Kasumi-1 (cell line): ENCODE results near the gene SSC5D.
"Not testable (repeated sequence)": the region's sequence is repeated elsewhere in the genome, so short reads cannot be mapped to it uniquely, and the experiment has no call there.

ENCODE experiments used
- DNase-seq, 2 experiments: peaks; one replicate each; lab custom pipeline; 2025; lab: John Stamatoyannopoulos, UW

Gene SSC5D

DNA sequence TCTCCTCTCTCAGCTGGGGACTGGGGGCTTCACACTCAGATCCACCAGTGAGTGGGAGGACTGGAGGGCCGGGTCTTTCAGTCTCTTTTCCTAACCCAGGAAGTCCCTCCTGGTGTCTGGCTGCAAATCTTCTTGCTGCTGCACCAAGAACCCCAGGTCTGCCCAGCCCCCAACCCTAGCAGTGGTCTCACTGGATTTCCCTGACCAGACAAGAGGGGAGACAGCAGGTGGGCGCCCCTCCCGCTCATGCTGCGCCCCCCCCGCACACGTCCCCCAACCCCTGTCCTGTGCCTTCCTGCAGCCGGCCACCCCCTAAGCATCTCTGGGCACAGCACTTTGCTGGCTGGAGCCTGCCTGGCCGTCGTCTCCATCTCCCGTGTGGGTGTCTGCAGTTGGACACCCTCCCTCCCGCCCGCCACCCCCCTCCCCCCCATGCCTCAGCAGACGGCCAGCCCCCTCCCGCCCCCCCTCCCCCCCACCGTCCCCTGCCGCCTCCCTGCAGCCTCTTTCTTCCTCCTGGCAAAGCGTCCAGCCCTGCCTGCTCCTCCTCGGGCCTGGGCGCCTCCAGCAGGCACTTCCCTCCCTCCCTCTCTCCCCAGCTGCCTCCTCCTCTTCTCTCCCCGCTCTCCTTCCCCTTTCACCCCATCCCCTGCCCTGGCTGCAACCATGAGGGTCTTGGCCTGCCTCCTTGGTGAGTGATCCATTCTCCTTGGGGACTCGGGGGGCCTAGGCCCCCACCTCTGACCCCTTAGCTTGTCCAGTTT is at the start of gene SSC5D:
Gene SSC5D (plus strand): TSS at position 513 of the 764 bp plus-strand sequence. CDS start 154 bp downstream, at position 667.
- peak; percentile 36 to 45 for DNase-seq

DNA sequence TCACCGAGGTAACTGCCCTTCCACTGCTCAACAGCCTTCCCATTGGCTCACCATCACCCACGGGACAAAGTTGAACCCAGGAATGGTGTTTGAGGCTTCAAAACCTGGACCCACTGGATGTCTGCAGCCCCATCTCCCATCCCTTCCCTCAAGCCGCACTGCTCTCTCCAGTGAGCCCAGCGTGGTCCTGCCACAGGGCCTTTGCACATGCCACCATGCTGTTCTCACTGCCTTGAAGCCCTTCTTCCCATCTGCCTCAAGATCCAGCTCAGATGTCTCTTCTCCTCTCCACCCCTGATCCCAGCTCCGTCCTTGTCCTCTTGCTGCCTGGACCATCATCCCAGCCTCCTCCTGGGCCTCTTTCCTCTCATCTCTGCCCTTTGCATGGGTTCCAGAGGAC is 49.2 kb upstream of the SSC5D start:
- no peak for DNase-seq

DNA sequence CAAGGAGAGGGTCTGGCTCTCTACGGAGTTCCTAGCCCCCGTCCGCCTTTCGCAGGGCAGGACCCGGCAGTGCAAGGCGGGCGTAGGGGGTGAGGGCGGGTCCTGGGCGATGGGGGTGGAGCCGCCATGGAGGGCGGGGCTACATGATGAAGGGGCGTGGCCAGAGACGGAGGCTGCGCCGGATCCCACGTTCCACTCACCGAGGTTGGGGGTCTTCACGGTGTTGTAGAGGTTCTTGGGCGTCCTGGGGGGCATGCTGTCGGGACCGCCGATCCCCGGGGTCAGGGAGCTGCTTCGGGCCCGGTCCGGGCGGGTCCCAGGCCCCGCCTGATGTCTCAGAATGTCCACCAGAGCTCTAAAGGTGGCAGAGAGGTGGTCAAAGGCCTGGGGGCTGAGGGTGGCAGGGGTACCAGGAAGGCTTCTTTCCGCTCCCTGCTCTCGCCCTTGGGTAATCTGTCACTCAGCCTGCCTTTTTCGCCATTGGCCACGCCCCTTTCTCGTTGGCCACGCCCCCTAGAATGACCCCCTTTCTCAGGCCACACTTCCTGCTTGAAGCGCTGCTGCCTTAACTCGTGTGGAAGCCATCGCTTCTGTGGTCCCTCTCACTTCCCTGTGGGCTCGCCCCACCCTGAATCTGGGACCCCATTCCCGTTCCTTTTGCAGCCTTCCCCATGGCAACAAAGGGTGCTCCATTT is 47.7 kb upstream of the SSC5D start:
- DNase-seq, result no peak

DNA sequence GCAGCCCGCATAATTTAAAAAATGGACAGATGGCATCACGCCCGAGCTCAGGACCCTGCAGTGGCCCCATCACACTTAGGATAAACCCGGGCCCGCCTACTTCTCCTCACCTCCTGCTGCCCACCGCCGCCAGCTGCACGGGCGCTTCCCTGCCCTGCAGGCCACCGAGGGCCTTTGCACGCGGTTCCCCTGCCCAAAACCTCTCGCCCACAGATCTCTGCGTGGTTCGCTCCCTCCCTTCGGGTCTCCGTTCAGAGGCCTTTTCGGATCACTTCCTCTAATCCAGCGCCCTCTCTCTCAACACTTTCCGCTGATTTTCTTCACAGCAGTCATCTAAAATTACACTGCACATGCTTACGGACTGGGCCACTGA is 46.9 kb upstream of the SSC5D start:
- peak; percentile 6 to 21 for DNase-seq

DNA sequence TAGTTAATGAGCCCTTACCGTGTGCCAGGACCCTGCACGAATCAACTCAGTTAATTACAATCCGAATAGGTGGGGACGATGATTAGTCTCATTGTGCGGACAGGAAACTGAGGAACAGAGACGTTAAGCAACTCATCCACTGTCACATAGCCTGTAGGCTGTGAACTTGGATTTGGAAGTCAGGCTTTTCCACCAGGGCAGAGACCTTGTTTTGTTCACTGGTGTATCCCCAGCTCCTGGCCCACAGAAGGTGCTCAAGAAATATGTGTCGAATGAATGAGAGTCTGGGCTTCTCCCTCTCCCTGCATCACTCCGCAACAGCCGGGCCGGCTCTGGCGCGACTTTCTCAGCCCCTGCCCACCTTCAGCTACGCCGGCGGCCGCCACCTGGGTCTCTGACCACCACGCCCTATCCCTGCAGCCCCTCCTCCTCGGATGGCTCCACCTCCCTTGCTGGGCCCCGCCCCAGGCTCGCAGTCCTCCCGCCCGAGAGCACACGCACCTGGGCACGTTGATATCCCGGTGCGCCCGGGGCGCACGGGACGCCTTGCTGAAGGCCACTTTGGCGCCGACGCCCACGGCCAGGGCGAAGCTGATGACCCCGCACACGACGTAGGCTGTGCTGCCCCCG is 46.4 kb upstream of the SSC5D start:
- DNase-seq, result no peak

DNA sequence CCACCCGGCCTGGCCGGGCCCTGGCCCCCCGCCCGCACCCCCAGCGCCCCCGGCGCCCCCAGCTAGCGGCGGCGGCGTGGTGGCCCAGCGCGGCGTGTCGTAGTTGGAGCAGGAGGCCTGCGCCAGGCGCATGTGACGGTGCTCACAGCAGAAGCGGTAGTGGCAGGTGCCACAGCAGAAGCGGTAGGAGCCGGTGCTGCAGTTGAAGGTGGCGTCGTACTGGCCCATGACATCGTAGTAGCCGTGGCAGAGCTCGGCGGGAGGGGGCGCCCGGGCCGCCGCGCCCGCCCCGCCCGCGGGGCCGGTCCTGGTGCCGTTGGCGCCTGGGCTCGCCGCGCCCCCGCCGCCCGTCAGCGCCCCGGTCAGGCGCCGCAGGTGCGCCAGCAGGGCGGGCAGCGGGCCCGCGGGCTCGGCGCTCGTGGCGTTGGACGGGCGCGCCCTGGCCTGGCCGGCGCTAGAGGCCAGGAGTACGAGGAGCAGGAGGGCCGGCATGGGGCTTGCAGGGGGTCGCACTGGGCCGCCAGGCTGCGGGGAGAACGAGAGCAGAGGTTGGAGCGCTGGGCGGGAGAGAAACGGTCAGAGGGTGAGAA is 45.8 kb upstream of the SSC5D start:
- no peak for DNase-seq

DNA sequence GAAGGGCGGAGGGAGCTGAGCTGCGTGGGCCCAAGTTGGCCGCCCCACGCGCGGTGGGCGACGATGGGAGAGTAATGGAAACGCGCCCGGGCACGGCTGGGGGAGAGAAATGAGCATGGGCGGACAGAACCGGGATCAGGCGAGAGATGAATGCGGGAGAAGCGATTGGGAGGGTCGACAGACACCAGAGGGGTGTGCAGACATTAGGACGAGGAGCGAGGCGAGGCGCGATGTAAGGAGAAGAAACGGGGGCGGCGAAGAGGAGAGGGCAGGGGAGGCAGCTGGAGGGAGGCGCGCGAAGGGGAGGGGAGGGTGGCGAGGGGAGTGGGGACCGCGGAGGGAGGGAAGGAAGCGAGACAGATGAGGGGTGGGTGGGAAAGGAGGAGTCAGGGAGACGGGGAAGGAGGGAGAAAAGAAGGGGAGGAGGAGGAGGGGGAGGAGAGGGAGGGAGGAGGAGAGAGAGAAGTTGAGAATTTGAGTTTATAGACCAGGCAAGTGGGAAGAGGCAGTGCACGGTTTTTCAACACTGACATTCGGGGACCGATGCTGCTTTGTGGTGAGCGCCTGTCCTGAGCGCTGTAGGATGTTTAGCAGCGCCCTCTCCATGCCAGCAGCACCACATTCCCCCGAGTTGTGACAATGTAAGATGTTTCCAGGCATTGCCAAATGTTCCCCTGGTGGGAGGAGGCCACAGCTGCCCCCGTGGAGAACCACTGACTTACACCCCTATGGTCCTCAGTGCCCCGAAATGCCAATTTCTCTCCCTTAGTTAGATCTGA is 45.0 kb upstream of the SSC5D start, which contains the start of gene SHISA7:
Gene SHISA7 (minus strand): TSS at position 256 of the 779 bp plus-strand sequence. CDS start 437 bp downstream, outside the sequence.
- DNase-seq, result peak; percentile 12 to 41

DNA sequence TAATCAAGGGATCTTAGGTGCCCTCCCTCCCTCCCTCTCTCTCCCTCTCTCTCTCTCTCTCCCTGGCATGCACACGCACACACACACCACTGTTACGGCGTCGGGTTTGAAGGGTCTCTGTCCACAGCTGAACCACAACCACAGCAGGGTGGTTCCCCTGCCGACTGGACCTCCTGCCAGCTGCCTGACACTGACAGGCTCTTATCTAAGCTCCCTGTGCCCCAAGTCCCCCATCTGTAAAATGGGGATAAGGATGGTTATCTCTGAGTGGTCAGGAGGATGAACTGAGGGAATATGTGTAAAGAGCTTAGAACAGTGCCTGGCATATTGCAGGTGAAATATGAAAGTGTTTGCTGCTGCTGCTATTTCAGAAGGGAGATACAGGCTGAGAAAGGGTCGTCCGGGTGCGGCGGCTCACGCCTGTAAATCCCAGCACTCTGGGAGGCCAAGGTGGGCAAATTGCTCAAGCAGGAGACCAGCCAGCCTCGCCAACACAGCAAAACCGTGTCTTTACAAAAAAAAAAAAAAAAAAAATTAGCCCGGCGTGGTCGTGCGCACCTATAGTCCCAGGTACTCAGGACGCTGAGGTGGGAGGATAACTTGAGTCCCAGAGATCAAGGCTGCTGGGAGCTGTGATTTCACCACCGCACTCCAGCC is 44.3 kb upstream of the SSC5D start:
- DNase-seq, result no peak

DNA sequence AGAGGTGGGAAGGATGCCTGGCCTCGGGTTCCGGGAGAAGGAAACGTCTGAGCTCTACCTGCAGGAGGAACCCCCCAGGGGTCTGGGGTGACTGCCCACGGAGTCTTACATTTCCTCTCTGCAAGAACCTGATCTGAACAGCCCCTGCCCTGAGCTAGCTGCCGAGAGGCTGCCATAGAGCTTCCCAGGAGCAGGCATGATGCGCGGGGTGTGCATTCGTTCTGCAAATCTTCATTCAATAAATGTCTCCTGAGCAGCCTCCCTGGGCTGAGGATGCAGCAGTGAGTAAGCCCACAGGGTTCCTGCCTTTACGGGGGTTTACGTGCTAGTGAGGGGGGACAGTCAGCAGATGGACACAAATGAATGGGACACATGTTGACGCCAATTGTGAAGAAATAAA is 43.6 kb upstream of the SSC5D start:
- DNase-seq, result no peak

DNA sequence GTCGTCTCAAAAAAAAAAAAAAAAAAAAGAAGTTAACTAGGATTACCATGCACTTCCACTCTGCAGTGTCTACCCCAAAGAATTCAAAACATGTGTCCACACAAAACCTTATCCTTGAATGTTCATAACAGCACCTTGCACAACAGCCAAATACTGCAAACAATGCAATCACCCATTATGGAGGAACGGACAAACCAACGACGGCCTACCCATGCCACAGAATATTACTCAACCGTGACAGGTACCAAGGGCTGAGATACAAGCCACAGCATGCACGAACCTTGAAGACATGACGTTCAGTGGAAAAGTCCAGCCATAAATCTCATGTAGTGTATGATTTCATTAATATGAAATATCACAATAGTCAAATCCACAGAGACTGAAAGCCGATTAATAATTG is 42.2 kb upstream of the SSC5D start:
- DNase-seq, result no peak

DNA sequence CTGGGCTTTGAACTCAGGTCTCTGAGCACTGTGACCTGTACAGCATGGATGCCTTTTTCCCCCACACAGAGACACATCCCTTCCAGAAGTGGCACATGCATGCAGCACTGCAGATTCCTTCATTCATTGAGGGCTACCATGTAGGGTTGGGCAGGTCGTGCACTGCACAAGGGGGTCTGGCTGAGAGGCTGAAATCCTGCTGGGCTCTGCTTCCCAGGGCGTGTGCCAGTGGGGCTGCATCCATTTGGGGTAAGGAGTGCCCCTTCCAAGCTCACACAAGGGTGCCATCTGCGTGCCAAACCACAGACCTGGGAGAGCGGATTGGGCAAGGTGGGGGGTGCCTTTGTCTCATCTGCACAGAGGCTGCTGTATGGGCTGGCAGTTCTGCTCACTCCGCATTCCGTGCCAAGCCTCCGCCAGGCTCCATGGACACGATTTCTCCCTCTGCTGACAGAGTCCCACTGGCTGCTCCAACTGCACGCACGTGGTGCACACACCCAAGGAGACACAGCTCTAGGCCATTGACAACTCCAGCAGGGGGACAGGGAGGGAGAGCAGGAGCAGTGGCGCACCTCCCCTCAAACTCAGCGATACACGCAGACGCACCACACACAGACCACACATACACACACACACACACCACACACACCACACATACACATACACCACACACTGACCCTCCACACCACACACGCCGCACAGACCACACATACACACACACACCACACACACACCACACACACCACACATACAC is 40.6 kb upstream of the SSC5D start:
- DNase-seq, result peak in 1 of 2 experiments; percentile 19

DNA sequence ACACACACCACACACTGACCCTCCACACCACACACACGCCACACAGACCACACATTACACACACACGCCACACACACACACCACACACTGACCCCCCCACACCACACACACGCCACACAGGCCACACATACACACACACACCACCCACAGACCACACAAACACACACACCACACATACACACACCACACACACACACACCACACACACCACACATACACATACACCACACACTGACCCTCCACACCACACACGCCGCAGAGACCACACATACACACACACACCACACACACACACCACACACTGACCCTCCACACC is 40.1 kb upstream of the SSC5D start:
- DNase-seq, result not testable (repeated sequence)

DNA sequence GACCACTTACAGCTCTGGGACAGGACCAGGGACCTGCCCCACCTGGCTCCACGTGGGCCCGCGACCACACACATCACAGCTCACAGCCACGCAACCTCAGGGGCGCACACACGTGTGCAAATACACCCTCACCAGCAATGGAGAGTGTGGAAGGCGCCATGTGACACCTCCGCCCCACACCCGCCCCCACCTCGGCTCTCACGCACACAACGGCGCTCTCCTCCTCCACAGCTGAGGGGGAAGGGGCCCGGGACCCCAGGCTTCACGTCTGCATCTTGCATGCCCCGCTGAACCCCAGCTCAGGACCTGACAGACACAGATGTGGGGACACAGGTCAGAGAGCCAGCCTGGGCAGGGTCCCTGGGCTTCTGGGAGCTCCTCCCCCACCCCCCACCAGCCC is 38.8 kb upstream of the SSC5D start:
- no peak for DNase-seq

DNA sequence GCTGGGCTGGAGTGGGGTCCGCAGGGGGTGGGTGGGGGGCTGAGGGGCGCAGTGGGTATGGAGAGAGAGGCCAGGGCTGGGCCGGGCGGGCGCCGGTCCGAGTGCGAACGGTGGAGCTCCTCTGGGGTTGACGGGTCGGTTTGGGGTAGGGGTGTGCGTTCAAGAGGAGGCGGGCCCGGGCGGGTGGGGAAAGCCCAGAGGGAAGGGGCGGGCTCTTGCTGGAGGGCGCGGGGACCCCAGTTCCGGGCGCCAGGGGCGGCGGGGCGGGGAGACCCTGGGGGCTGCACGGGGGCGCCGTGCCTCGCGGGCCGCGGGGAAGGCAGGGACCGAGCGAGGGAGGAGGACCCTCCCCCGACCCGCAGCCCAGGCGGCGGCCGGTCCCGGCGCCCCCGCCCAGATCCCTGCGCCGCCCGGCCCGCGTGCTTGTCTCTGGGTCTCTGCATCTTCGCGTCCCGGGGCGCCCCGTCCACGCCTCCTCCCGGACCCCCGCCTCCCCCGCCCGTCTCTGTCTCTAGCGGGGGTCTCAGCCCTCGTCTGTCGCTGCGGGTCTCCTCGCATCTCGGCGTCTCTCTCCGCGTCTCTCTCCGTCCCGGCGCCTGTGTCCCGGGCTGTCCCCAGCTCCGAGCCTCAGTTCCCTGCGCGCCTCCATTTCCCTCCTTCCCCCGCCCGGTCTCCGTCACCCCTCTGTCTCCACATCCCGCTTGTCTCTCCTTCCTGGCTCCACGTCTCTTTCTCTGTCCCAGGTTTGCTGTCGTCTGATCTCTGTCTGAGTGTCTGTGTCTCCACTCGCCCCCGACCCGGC is 36.9 kb upstream of the SSC5D start:
- DNase-seq, result no peak

DNA sequence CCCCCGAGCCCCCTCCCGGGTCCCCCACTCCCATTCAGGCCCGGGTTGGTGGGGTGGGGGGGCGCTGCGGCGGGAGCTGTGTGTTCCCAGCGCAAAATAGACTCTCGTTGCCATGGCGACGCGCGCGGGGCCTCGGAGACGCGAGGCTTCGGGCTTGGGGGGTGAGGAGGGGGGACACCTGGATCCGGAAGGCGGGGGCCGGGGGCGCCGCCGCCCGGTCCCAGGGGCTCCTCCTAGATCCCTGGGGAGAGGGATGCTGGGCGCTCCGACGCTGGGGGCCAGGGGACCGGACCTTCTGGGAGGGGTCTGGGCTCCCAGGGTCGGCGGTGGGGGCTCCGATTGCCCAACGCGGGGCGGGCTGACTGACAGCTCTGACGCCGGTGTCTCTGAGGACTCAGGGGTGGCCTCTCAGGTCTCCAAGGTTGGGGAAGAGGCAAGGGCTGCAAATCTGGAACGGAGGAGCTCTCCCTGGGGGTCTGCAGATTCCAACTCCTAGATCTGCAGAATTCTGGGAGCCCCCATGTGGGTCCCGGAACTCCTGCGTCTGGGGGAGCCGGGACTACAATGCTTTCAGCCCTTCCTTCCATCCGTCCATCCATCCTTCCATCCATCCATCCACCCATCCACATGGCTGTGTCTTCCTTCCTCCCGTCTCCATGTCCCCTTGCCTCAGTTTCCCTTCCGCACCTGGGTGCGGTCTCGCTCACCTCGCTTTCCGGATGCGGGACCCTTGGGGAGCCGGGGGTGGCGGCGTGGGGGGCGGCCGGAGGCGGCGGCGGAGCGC is 36.1 kb upstream of the SSC5D start:
- DNase-seq, result no peak

DNA sequence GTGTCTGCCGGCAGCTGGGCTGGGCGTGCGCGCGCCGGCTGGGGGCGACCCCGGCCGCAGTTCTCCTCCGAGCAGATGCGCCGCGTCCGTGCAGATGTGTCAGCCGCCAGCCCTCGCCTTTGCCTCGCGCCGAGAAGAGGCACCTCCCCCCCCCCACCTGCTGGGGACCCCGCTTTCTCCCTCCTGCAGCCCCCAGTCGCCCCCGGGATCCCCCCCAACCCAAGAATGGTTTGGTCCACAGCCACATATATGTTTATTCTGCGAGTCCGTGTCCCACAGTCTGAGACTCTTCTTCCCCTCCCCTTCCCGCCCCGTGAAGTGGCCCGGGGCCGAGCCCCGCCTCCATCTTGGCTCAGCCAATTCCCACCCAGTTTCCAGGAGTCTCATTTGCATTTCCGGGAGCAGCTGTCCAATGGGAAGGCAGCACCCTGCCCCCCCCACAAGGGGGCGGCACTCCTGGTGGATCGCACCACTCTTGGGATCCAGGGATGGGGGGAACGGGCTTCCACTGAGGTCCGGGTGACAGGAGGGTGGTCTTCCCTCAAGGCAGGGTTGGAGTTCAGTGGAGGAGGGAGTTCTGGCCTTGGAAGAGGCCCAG is 35.4 kb upstream of the SSC5D start:
- DNase-seq, result peak; percentile 47 to 49

DNA sequence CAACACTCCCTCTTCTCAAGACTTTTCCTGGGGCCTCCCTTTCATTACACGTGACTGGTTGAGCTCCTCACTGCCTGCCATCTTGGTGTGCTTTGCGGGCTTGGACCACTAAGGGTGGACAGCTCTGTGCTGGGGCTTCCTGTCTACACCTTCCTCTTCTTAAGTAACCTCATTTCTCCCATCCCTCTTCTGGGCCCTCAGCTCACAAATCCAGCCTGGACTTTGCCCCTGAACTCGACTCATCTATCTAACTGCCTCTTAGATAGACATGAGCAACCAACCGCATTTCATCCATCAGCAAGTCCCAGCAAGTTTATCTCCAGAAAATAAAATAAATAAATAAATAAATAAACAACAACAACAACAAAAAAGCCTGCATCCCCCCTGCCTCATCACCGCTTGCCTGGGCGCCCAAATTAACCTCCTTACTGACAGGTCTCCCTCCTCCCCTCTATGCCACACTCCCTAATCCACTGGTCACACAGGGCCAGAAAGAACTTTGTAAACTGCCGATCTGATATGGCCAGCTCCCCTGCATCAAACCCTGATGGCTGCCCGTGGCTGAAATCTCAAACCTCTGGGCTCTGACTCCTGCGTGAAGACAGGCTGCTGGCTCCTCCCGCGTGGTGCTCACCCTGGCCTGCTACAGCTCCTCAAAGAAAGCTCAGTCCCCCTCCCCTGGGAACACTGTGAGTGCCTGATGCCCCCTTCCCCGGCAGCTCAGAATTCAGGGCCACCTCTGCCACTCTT is 34.5 kb upstream of the SSC5D start:
- no peak for DNase-seq

DNA sequence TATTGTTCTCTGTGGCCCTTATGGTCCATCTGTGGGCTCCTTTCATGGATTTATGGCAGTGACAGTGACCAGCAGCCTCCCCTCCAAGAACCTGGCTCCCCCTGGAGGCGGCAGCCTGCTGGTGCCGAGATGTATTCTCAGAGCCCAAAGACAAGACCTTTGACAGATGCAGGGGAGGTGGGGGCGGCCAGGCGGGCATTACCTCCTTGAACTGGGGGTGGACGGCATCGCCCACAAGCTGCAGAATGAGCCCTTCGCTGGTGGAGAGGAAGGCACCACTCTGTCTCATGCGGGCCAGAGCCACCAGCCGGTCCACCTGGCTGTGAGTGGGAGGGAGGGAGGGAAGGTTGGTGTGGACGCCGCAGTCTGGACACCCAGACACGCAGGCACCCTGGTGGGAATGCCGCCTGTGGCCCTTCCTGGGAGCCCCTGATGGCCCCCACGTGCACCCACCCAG is 33.4 kb upstream of the SSC5D start:
- DNase-seq, result peak; percentile 50
